ENCODE measurements around the gene MYPOP. TPM values are rescaled to one million over a fixed set of nuclear protein-coding genes. Genes with fewer than 3 reads are reported as not detected.
A peak's percentile ranks its signal among the peaks of the same experiment; 100 is the strongest.

MYPOP gene
- total RNA-seq, 1 experiment from 2014 or later = 10.8 TPM

GRCh38 chr19:45882652-45883585 lies 19.5 kb downstream of the MYPOP start:
- Histone ChIP-seq H3K9me2 (ENCODE audit: insufficient read depth) (no peaks in the 10 kb centered on the region), H3K27me3 (ENCODE audit: insufficient read depth, low read length) (no peaks in the 10 kb centered on the region), H2AFZ (ENCODE audit: low read depth, low read length, poor library complexity, severe bottlenecking) (no peak overlapping the region), H3K9ac (ENCODE audit: low read length) (peak overlapping the region; percentile 57), H3K79me2 (ENCODE audit: insufficient read depth, low read length) (peaks cover 15% of the 10 kb centered on the region), H3K4me1 (ENCODE audit: control insufficient read depth in 1 of 2, insufficient read depth in 2 of 2, low read length in 2 of 2) (peaks cover 27 to 56% of the 10 kb centered on the region in 2 experiments), H3K9me3 (ENCODE audit: control insufficient read depth in 1 of 2, insufficient read depth in 1 of 2, low read depth in 1 of 2, low read length in 2 of 2) (no peaks in the 10 kb centered on the region), H3K27ac (ENCODE audit: low read depth, low read length) (peak overlapping the region; percentile 68), H4K20me1 (ENCODE audit: insufficient read depth) (no peaks in the 10 kb centered on the region), H3K4me3 (replicated peaks in 1 of 2; ENCODE audit: low read depth in 1 of 2, low read length in 2 of 2) (peak overlapping the region; percentile 61 to 76), H3K4me2 (ENCODE audit: low read length) (peak overlapping the region; percentile 96), H3K36me3 (ENCODE audit: control insufficient read depth in 1 of 2, insufficient read depth in 2 of 2, low read length in 2 of 2) (no peaks in the 10 kb centered on the region)
- ChIA-PET POLR2A (interaction anchor here (0.6 to 3.3 kb wide), 2 partner anchors 19 to 899 kb away, joined by 3 to 24 read pairs; partner anchors contain the start of genes FOXA3 and SYMPK), CTCF (interaction anchor here (0.6 to 5.0 kb wide), 5 partner anchors 13 to 194 kb away, joined by 3 to 45 read pairs (median 15); partner anchors contain the start of genes FOXA3, SIX5 and SYMPK), RAD21 (ENCODE audit: low non-redundant PET in 1 of 2, low total read pairs in 2 of 2, uncharacterized antibody in 2 of 2, unreplicated experiment in 2 of 2) (interaction anchor here in 1 of 2 experiments (1.0 kb wide), 1 partner anchor 18 kb away, joined by 4 read pairs; the partner anchor contains the start of gene FOXA3)
- DNase-seq (ENCODE audit: low read depth, low spot score) = peak; percentile 77
- BruUV-seq (replicated peaks) = TSS peak; percentile 59
- intact Hi-C loops (cut with micrococcal nuclease) = loop anchor here (1.0 kb wide), 2 partner anchors 19 to 66 kb away; partner anchors contain the start of gene FOXA3
- peak; percentile 49 for ATAC-seq
- no peak for TF ChIP-seq ATF3 (IDR thresholded peaks at IDR 0.05)
- TF ChIP-seq MAX (IDR thresholded peaks at IDR 0.05) = peak; percentile 75
- no peak for TF ChIP-seq JUND (IDR thresholded peaks at IDR 0.05)
- no peak for TF ChIP-seq SRF (IDR thresholded peaks at IDR 0.05; ENCODE audit: low read depth)
- no peak for TF ChIP-seq CEBPB (IDR thresholded peaks at IDR 0.05; ENCODE audit: low read depth)
- peak; percentile 52; the same call in 1 of the 2 replicates for TF ChIP-seq ZFX (IDR thresholded peaks at IDR 0.05)
- peak; percentile 83 for TF ChIP-seq CBX3 (IDR thresholded peaks at IDR 0.05; ENCODE audit: low read depth)
- TF ChIP-seq TCF7L2 (IDR thresholded peaks at IDR 0.05; ENCODE audit: borderline replicate concordance, extremely low read depth, insufficient read depth, insufficient read length) = peak; percentile 88
- TF ChIP-seq EGR1 (IDR thresholded peaks at IDR 0.05; ENCODE audit: low read depth) = 0 out of 2 replicates have a peak, but pooled peaks have one; percentile 27
- no peak for TF ChIP-seq ZNF274 (IDR thresholded peaks at IDR 0.05; ENCODE audit: low read depth, low read length)
- no peak for TF ChIP-seq EZH2phosphoT487 (IDR thresholded peaks at IDR 0.05; ENCODE audit: borderline replicate concordance)
- peak; percentile 68 for TF ChIP-seq SP1 (IDR thresholded peaks at IDR 0.05; ENCODE audit: low read depth)
- peak; percentile 99 to 100 (median 100) for TF ChIP-seq CTCF (IDR thresholded peaks at IDR 0.05 in 2 of 3, conservative IDR thresholded peaks at IDR 0.05 in 1 of 3; ENCODE audit: borderline replicate concordance in 1 of 3, insufficient read depth in 1 of 3, low read depth in 2 of 3, low read length in 2 of 3)
- no peak for TF ChIP-seq ZBTB33 (IDR thresholded peaks at IDR 0.05; ENCODE audit: extremely low read depth, insufficient replicate concordance, low read length)
- no peak for TF ChIP-seq ELF1 (IDR thresholded peaks at IDR 0.05; ENCODE audit: borderline replicate concordance, low read depth)
- peak; percentile 75 for TF ChIP-seq POLR2AphosphoS5 (IDR thresholded peaks at IDR 0.05; ENCODE audit: low read depth, low read length)
- peak; percentile 91 for TF ChIP-seq RAD21 (IDR thresholded peaks at IDR 0.05; ENCODE audit: low read depth)
- no peak for TF ChIP-seq SIN3A (IDR thresholded peaks at IDR 0.05; ENCODE audit: low read depth)
